Measurements from ENCODE around the gene ANXA11. TPM values are rescaled to one million over a fixed set of nuclear protein-coding genes. Genes with fewer than 3 reads are reported as not detected.

Gene ANXA11
- total and polyA plus RNA-seq, 9 of the 15 experiments (the other 6 are each of a cell fraction or from before 2014, with no cell fraction given), result 43.6 to 212 (median 109) TPM

- no peak for TF ChIP-seq ZNF318 (IDR thresholded peaks at IDR 0.05; ENCODE audit: borderline replicate concordance in 1 of 2, low read depth in 1 of 2)
- no peak for TF ChIP-seq PRPF4 (IDR thresholded peaks at IDR 0.05; ENCODE audit: insufficient read depth, low read depth, low read length, poor library complexity, severe bottlenecking)
- TF ChIP-seq BMI1 (IDR thresholded peaks at IDR 0.05; ENCODE audit: low read length), result no peak
- no peak for TF ChIP-seq ZNF316 (IDR thresholded peaks at IDR 0.05)
- TF ChIP-seq ZFX (CRISPR knock-in tag; IDR thresholded peaks at IDR 0.05), result peak; percentile 62
- TF ChIP-seq ASH1L (IDR thresholded peaks at IDR 0.05; ENCODE audit: borderline replicate concordance, low read depth, partially characterized antibody), result no peak
- TF ChIP-seq HMG20A (CRISPR knock-in tag; conservative IDR thresholded peaks at IDR 0.05), result no peak
- no peak for TF ChIP-seq STAT5B (CRISPR knock-in tag; IDR thresholded peaks at IDR 0.05)
- TF ChIP-seq ATF1 (CRISPR knock-in tag; IDR thresholded peaks at IDR 0.05), result no peak
- TF ChIP-seq ATF1 (tag; IDR thresholded peaks at IDR 0.05), result peak; percentile 55
- no peak for TF ChIP-seq ZNF384 (IDR thresholded peaks at IDR 0.05; ENCODE audit: low read depth, low read length)
- TF ChIP-seq NR2C2 (CRISPR knock-in tag; IDR thresholded peaks at IDR 0.05), result no peak
- peak; percentile 50; the same call in 1 of the 2 replicates for TF ChIP-seq NR2C2 (tag; IDR thresholded peaks at IDR 0.05)
- no peak for TF ChIP-seq SRSF7 (optimal IDR thresholded peaks at IDR 0.05; ENCODE audit: low read depth, low read length)
Observed at GRCh38 chr10:80187465-80188409, 17.6 kb downstream of the ANXA11 start (continued).

Data from K562 (cell line).